Measurements from ENCODE around the gene CREB3L1. TPM values are rescaled to one million over a fixed set of nuclear protein-coding genes. Genes with fewer than 3 reads are reported as not detected.

Gene CREB3L1
- polyA plus RNA-seq, 1 donor, result 38.3 TPM

DNA sequence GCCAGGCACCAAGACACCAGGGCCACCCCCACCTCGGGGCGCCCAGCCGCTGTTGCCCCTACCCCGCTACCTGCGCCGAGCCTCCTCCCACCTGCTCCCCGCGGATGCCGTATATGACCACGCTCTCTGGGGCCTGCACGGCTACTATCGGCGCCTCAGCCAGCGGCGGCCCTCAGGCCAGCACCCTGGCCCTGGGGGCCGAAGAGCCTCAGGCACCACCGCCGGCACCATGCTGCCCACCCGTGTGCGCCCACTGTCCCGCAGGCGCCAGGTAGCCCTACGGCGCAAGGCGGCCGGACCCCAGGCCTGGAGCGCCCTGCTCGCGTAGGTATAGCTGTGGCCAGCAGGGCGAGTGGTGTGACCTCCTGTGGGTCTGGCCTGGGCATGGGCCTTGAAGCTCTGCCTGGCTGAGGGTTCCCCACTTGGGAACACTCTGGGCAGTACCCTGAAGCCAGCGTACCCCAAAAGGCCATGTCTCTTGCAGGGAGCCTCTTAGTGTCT is 89.2 kb downstream of the CREB3L1 start:
- DNase-seq, result no peak

GRCh38 chr11:46367244-46367915 is 89.9 kb downstream of the CREB3L1 start:
- DNase-seq, result peak; percentile 78

GRCh38 chr11:46367916-46368267 is 90.4 kb downstream of the CREB3L1 start:
- no peak for DNase-seq

DNA sequence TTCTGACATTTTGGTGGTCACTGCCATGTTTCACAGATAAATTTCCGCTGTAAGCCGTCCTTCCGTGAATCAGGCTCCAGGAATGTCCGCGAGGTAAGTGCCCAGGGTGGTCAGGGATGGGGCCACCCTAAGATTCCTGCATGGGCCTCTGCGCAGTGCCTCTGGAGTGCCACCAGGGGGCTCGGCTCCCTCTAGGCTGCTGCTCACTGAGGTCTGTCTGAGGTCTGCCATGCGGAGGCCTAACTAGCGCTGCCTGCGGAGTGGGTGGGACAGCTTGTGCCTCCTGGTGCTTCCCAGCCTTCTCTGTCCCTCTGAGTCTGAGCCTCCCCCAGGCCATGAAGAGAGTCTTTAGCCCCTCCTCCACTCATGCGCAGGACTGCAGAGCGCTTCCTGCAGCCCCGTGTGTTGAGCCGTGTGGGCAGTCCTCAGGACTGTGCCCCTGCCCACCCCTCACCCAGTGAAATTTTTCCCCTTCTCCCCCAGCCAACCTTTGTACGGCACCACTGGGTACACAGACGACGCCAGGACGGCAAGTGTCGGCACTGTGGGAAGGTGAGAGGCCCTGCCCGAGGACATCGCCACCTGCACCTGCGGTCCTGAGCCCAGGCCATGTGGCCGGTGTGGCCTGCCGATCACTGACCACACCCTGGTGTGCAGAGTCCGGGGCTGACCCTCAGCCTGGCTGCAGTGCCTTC is 92.1 kb downstream of the CREB3L1 start:
- no peak for DNase-seq

DNA sequence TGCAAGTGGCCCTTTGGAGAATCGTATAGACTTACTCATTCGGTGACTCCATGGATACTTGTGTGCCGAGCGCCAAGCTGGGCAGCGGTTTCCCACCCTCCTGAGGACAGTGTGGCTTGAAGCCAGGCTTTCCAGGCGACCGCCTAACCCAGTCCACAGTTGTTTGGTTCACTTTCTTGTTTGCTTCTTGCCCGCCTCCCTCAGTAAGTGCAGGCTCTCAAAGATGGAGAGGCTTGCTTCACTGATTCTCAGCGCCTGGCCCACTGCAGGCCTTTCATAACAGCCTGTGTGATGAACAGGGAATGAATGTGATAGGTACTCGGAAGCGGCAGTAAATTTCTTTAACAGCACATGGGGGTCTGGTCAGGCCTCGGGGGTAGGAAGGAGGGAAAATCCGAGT is 92.8 kb downstream of the CREB3L1 start:
- no peak for DNase-seq

Other genes with a start within 250 kb of the CREB3L1 start
- gene PHF21A, start 156.2 kb upstream of the CREB3L1 start, polyA plus RNA-seq (ENCODE audit: insufficient read length), result 37.4 TPM
- 82.9 TPM for gene DGKZ, start 69.8 kb downstream of the CREB3L1 start, polyA plus RNA-seq (ENCODE audit: insufficient read length)
- 185 TPM for gene MDK, start 104.0 kb downstream of the CREB3L1 start, polyA plus RNA-seq (ENCODE audit: insufficient read length)
- not detected for gene CHRM4, start 114.1 kb downstream of the CREB3L1 start, polyA plus RNA-seq (ENCODE audit: insufficient read length)